ENCODE measurements around the gene TSR3. TPM values are rescaled to one million over a fixed set of nuclear protein-coding genes. Genes with fewer than 3 reads are reported as not detected.

TSR3 gene
- total and polyA plus RNA-seq, 2 of the 13 experiments (the other 11 are each of a cell fraction or from before 2014, with no cell fraction given) = 24.2 to 51.0 TPM

- POLR2A ChIA-PET = interaction anchor here (1.2 to 2.3 kb wide), 2 partner anchors 12 to 34 kb away, joined by 3 to 25 read pairs; partner anchors contain the start of gene BAIAP3
- Histone ChIP-seq H3K4me2 (ENCODE audit: low read depth, low read length) (peak overlapping the region; percentile 99; the same call in 1 of the 2 replicates), H3K27ac (ENCODE audit: extremely low read length, insufficient read depth, low read length) (no peak overlapping the region), H3K27me3 (ENCODE audit: control insufficient read depth in 1 of 2, insufficient read depth in 2 of 2, low read length in 2 of 2) (peaks cover 0 to 18% of the 10 kb centered on the region in 2 experiments; a peak in 2 of 5 replicates), H3K9me3 (ENCODE audit: low read length) (no peaks in the 10 kb centered on the region), H3K4me3 (replicated peaks in 1 of 3; ENCODE audit: insufficient read depth in 1 of 3, low read depth in 2 of 3, low read length in 3 of 3) (peak overlapping the region in 1 of 3 experiments; percentile 87; a peak in 1 of 6 replicates), H3K79me2 (ENCODE audit: insufficient read depth, low read length) (no peaks in the 10 kb centered on the region), H2AFZ (ENCODE audit: low read length) (no peak overlapping the region), H3K36me3 (replicated peaks in 1 of 2; ENCODE audit: control insufficient read depth in 1 of 2, insufficient read depth in 2 of 2, low read length in 2 of 2) (peaks cover 3% of the 10 kb centered on the region in 2 experiments; a peak in 3 of 5 replicates), H3K4me1 (ENCODE audit: insufficient read depth, low read length) (peaks cover 19% of the 10 kb centered on the region), H4K20me1 (ENCODE audit: insufficient read depth, low read length) (no peaks in the 10 kb centered on the region), H3K9ac (ENCODE audit: insufficient read depth, low read depth, low read length) (no peak overlapping the region)
- TF ChIP-seq TBX2 (CRISPR knock-in tag; IDR thresholded peaks at IDR 0.05; ENCODE audit: borderline replicate concordance) (0 out of 2 replicates have a peak, but pooled peaks have one; percentile 6), ZMYM3 (CRISPR knock-in tag; IDR thresholded peaks at IDR 0.05) (no peak)
- WGBS (ENCODE audit: low lambda C conversion rate) = 83% methylated on average over 12 of the region's 14 CpGs
- no peak for ATAC-seq
- FAIRE-seq = no peak
- BruUV-seq (replicated peaks) = no TSS peak
- in situ Hi-C loops (cut with HindIII; ENCODE audit: extremely low pct_ligation_motif_present, low pct_unique_long_range_greater_than_20kb) = no loop called here
- DNase-seq (ENCODE audit: low spot score) = no peak
- CTCF ChIA-PET (ENCODE audit: low intra/inter-chr PET ratio, low total read pairs) = no interaction called here
- intact Hi-C loops (cut with micrococcal nuclease; ENCODE audit: unreplicated experiment) = no loop called here
These were observed 7.2 kb downstream of the TSR3 start for GRCh38 chr16:1344499-1344898.

GRCh38 chr16:1343428-1344242 is 8.0 kb downstream of the TSR3 start:
- H3K27me3 ChIP-seq (ENCODE audit: control insufficient read depth in 1 of 2, insufficient read depth in 2 of 2, low read length in 2 of 2) = peaks cover 3 to 26% of the 10 kb centered on the region in 2 experiments; a peak in 3 of 5 replicates
- peak overlapping the region; percentile 25 for H3K27ac ChIP-seq (ENCODE audit: extremely low read length, insufficient read depth, low read length)
- peak overlapping the region; percentile 60 to 87 (median 71) for H3K4me3 ChIP-seq (replicated peaks in 1 of 3; ENCODE audit: insufficient read depth in 1 of 3, low read depth in 2 of 3, low read length in 3 of 3)
- POLR2A ChIA-PET = interaction anchor here (1.0 to 2.3 kb wide), 7 partner anchors 11 to 83 kb away, joined by 3 to 25 read pairs (median 5); partner anchors contain the start of genes BAIAP3, UBE2I and UQCC4
- FAIRE-seq (no peak), ATAC-seq (peak; percentile 23), DNase-seq (ENCODE audit: low spot score) (no peak)
- no peaks in the 10 kb centered on the region for H3K9me3 ChIP-seq (ENCODE audit: low read length)
- H3K9ac ChIP-seq (ENCODE audit: insufficient read depth, low read depth, low read length) = peak overlapping the region; percentile 57
- peaks cover 0 to 2% of the 10 kb centered on the region in 2 experiments; a peak in 2 of 5 replicates for H3K36me3 ChIP-seq (replicated peaks in 1 of 2; ENCODE audit: control insufficient read depth in 1 of 2, insufficient read depth in 2 of 2, low read length in 2 of 2)
- WGBS (ENCODE audit: low lambda C conversion rate) = 1% methylated on average over 22 of the region's 44 CpGs
- peaks cover 19% of the 10 kb centered on the region for H3K4me1 ChIP-seq (ENCODE audit: insufficient read depth, low read length)
- no peaks in the 10 kb centered on the region for H3K79me2 ChIP-seq (ENCODE audit: insufficient read depth, low read length)
- H3K4me2 ChIP-seq (ENCODE audit: low read depth, low read length) = peak overlapping the region; percentile 99
- intact Hi-C loops (cut with micrococcal nuclease; ENCODE audit: unreplicated experiment) = no loop called here
- in situ Hi-C loops (cut with HindIII; ENCODE audit: extremely low pct_ligation_motif_present, low pct_unique_long_range_greater_than_20kb) = no loop called here
- CTCF ChIA-PET (ENCODE audit: low intra/inter-chr PET ratio, low total read pairs) = no interaction called here
- no peak overlapping the region for H2AFZ ChIP-seq (ENCODE audit: low read length)
- no TSS peak for BruUV-seq (replicated peaks)
- H4K20me1 ChIP-seq (ENCODE audit: insufficient read depth, low read length) = no peaks in the 10 kb centered on the region
- TF ChIP-seq HIVEP1 (CRISPR knock-in tag; IDR thresholded peaks at IDR 0.05) = peak; percentile 52; the same call in 1 of the 2 replicates
- TF ChIP-seq NR2C2 (CRISPR knock-in tag; IDR thresholded peaks at IDR 0.05; ENCODE audit: borderline replicate concordance) = peak; percentile 3; the same call in 1 of the 2 replicates
- peak; percentile 72 to 81 for TF ChIP-seq POLR2A (IDR thresholded peaks at IDR 0.05; ENCODE audit: insufficient read depth in 1 of 2, low read depth in 2 of 2, low read length in 2 of 2)
- TF ChIP-seq SMC3 (IDR thresholded peaks at IDR 0.05; ENCODE audit: low read length) = no peak
- peak; percentile 39; the same call in 1 of the 2 replicates for TF ChIP-seq PHF8 (CRISPR knock-in tag; IDR thresholded peaks at IDR 0.05)
- TF ChIP-seq ZNF597 (CRISPR knock-in tag; IDR thresholded peaks at IDR 0.05) = no peak
- TF ChIP-seq ZNF34 (CRISPR knock-in tag; IDR thresholded peaks at IDR 0.05; ENCODE audit: borderline replicate concordance) = no peak
- TF ChIP-seq ZNF572 (CRISPR knock-in tag; IDR thresholded peaks at IDR 0.05) = 0 out of 2 replicates have a peak, but pooled peaks have one; percentile 43
- peak; percentile 42 for TF ChIP-seq AGO2 (optimal IDR thresholded peaks at IDR 0.05; ENCODE audit: low read depth, low read length)
- no peak for TF ChIP-seq PHF20 (CRISPR knock-in tag; IDR thresholded peaks at IDR 0.05)
